ENCODE results near the gene ANAPC16. TPM values are rescaled to one million over a fixed set of nuclear protein-coding genes. Genes with fewer than 3 reads are reported as not detected.
"Not testable (repeated sequence)": the region's sequence is repeated elsewhere in the genome, so short reads cannot be mapped to it uniquely, and the experiment has no call there.

ANAPC16 gene
- polyA plus RNA-seq, 4 donors: 112 to 176 (median 141) TPM

GRCh38 chr10:72211832-72212231 lies 4.0 kb upstream of the ANAPC16 start:
- not testable (repeated sequence) for H3K27me3 ChIP-seq (ENCODE audit: control insufficient read depth in 3 of 3, insufficient read depth in 3 of 3, low read length in 3 of 3); DNase-seq; H3K27ac ChIP-seq (ENCODE audit: low read depth in 1 of 3, low read length in 2 of 3); H3K4me3 ChIP-seq (ENCODE audit: low read depth in 1 of 3, low read length in 3 of 3); H3K4me1 ChIP-seq (ENCODE audit: control insufficient read depth in 3 of 3, insufficient read depth in 2 of 3, low read depth in 1 of 3, low read length in 2 of 3); H3K9me3 ChIP-seq (ENCODE audit: control insufficient read depth in 2 of 2, insufficient read depth in 1 of 2, low read depth in 1 of 2, low read length in 1 of 2); FAIRE-seq
- WGBS, 3 donors: 95 to 100% (median 96%) methylated on average over 2 of the region's 2 CpGs
- H3K36me3 ChIP-seq (ENCODE audit: control insufficient read depth in 3 of 3, insufficient read depth in 2 of 3, low read depth in 1 of 3, low read length in 3 of 3): peaks cover 0 to 35% (median 0%) of the 10 kb centered on the region in 3 donors

GRCh38 chr10:72218325-72218724 lies 2.5 kb downstream of the ANAPC16 start:
- Histone ChIP-seq H3K27me3 (ENCODE audit: control insufficient read depth in 3 of 3, insufficient read depth in 3 of 3, low read length in 3 of 3) (no peaks in the 10 kb centered on the region), H3K4me3 (ENCODE audit: low read depth in 1 of 3, low read length in 3 of 3) (no peak overlapping the region), H3K36me3 (ENCODE audit: control insufficient read depth in 3 of 3, insufficient read depth in 2 of 3, low read depth in 1 of 3, low read length in 3 of 3) (peaks cover 0 to 16% (median 0%) of the 10 kb centered on the region in 3 donors), H3K9me3 (ENCODE audit: control insufficient read depth in 2 of 2, insufficient read depth in 1 of 2, low read depth in 1 of 2, low read length in 1 of 2) (no peaks in the 10 kb centered on the region), H3K27ac (ENCODE audit: low read depth in 1 of 3, low read length in 2 of 3) (peak overlapping the region in 1 of 3 donors; percentile 48), H3K4me1 (ENCODE audit: control insufficient read depth in 3 of 3, insufficient read depth in 2 of 3, low read depth in 1 of 3, low read length in 2 of 3) (peaks cover 0 to 10% (median 3%) of the 10 kb centered on the region in 3 donors)
- 36 to 38% (median 38%) methylated on average over 1 of the region's 1 CpG for WGBS, 3 donors
- DNase-seq: no peak
- FAIRE-seq: no peak

- FAIRE-seq (no peak), DNase-seq (no peak)
- H3K27ac ChIP-seq (ENCODE audit: low read depth in 1 of 3, low read length in 2 of 3): peak overlapping the region in 1 of 3 donors; percentile 79
- no peaks in the 10 kb centered on the region for H3K9me3 ChIP-seq (ENCODE audit: control insufficient read depth in 2 of 2, insufficient read depth in 1 of 2, low read depth in 1 of 2, low read length in 1 of 2)
- no peak overlapping the region for H3K4me3 ChIP-seq (ENCODE audit: low read depth in 1 of 3, low read length in 3 of 3)
- 23 to 36% (median 31%) methylated on average over 2 of the region's 2 CpGs for WGBS, 3 donors
- H3K36me3 ChIP-seq (ENCODE audit: control insufficient read depth in 3 of 3, insufficient read depth in 2 of 3, low read depth in 1 of 3, low read length in 3 of 3): peaks cover 0 to 16% (median 0%) of the 10 kb centered on the region in 3 donors
- no peaks in the 10 kb centered on the region for H3K27me3 ChIP-seq (ENCODE audit: control insufficient read depth in 3 of 3, insufficient read depth in 3 of 3, low read length in 3 of 3)
- peaks cover 0 to 10% (median 3%) of the 10 kb centered on the region in 3 donors for H3K4me1 ChIP-seq (ENCODE audit: control insufficient read depth in 3 of 3, insufficient read depth in 2 of 3, low read depth in 1 of 3, low read length in 2 of 3)
These were observed 2.9 kb downstream of the ANAPC16 start for GRCh38 chr10:72218726-72219125.

- no peaks in the 10 kb centered on the region for H3K9me3 ChIP-seq (ENCODE audit: control insufficient read depth in 2 of 2, insufficient read depth in 1 of 2, low read depth in 1 of 2, low read length in 1 of 2)
- H3K4me1 ChIP-seq (ENCODE audit: control insufficient read depth in 3 of 3, insufficient read depth in 2 of 3, low read depth in 1 of 3, low read length in 2 of 3): peaks cover 0 to 10% (median 3%) of the 10 kb centered on the region in 3 donors
- peak overlapping the region in 1 of 3 donors; percentile 40 for H3K27ac ChIP-seq (ENCODE audit: low read depth in 1 of 3, low read length in 2 of 3)
- no peak overlapping the region for H3K4me3 ChIP-seq (ENCODE audit: low read depth in 1 of 3, low read length in 3 of 3)
- FAIRE-seq (no peak), DNase-seq (no peak)
- WGBS, 3 donors: 67 to 70% (median 69%) methylated on average over 6 of the region's 6 CpGs
- peaks cover 0 to 19% (median 0%) of the 10 kb centered on the region in 3 donors for H3K36me3 ChIP-seq (ENCODE audit: control insufficient read depth in 3 of 3, insufficient read depth in 2 of 3, low read depth in 1 of 3, low read length in 3 of 3)
- no peaks in the 10 kb centered on the region for H3K27me3 ChIP-seq (ENCODE audit: control insufficient read depth in 3 of 3, insufficient read depth in 3 of 3, low read length in 3 of 3)
These were observed 3.5 kb downstream of the ANAPC16 start for GRCh38 chr10:72219235-72219814.

GRCh38 chr10:72220637-72221036 lies 4.8 kb downstream of the ANAPC16 start:
- DNase-seq (no peak), FAIRE-seq (no peak)
- Histone ChIP-seq H3K27me3 (ENCODE audit: control insufficient read depth in 3 of 3, insufficient read depth in 3 of 3, low read length in 3 of 3) (no peaks in the 10 kb centered on the region), H3K36me3 (ENCODE audit: control insufficient read depth in 3 of 3, insufficient read depth in 2 of 3, low read depth in 1 of 3, low read length in 3 of 3) (peaks cover 0 to 29% (median 0%) of the 10 kb centered on the region in 3 donors), H3K27ac (ENCODE audit: low read depth in 1 of 3, low read length in 2 of 3) (no peak overlapping the region), H3K4me1 (ENCODE audit: control insufficient read depth in 3 of 3, insufficient read depth in 2 of 3, low read depth in 1 of 3, low read length in 2 of 3) (peaks cover 0 to 6% (median 3%) of the 10 kb centered on the region in 3 donors), H3K4me3 (ENCODE audit: low read depth in 1 of 3, low read length in 3 of 3) (no peak overlapping the region), H3K9me3 (ENCODE audit: control insufficient read depth in 2 of 2, insufficient read depth in 1 of 2, low read depth in 1 of 2, low read length in 1 of 2) (no peaks in the 10 kb centered on the region)
- WGBS, 3 donors: 82 to 92% (median 84%) methylated on average over 8 of the region's 8 CpGs

GRCh38 chr10:72221278-72221677 lies 5.5 kb downstream of the ANAPC16 start:
- no peaks in the 10 kb centered on the region for H3K9me3 ChIP-seq (ENCODE audit: control insufficient read depth in 2 of 2, insufficient read depth in 1 of 2, low read depth in 1 of 2, low read length in 1 of 2)
- WGBS, 3 donors: 55 to 100% (median 71%) methylated on average over 1 of the region's 1 CpG
- H3K27me3 ChIP-seq (ENCODE audit: control insufficient read depth in 3 of 3, insufficient read depth in 3 of 3, low read length in 3 of 3): no peaks in the 10 kb centered on the region
- H3K36me3 ChIP-seq (ENCODE audit: control insufficient read depth in 3 of 3, insufficient read depth in 2 of 3, low read depth in 1 of 3, low read length in 3 of 3): peaks cover 0 to 35% (median 0%) of the 10 kb centered on the region in 3 donors
- H3K4me3 ChIP-seq (ENCODE audit: low read depth in 1 of 3, low read length in 3 of 3): no peak overlapping the region
- no peak for DNase-seq
- FAIRE-seq: no peak
- H3K27ac ChIP-seq (ENCODE audit: low read depth in 1 of 3, low read length in 2 of 3): no peak overlapping the region
- H3K4me1 ChIP-seq (ENCODE audit: control insufficient read depth in 3 of 3, insufficient read depth in 2 of 3, low read depth in 1 of 3, low read length in 2 of 3): peaks cover 0 to 6% (median 3%) of the 10 kb centered on the region in 3 donors

GRCh38 chr10:72223743-72224101 lies 7.9 kb downstream of the ANAPC16 start:
- Histone ChIP-seq H3K4me1 (ENCODE audit: control insufficient read depth in 3 of 3, insufficient read depth in 2 of 3, low read depth in 1 of 3, low read length in 2 of 3) (no peaks in the 10 kb centered on the region), H3K27ac (ENCODE audit: low read depth in 1 of 3, low read length in 2 of 3) (peak overlapping the region in 1 of 3 donors; percentile 22)
- no peak for FAIRE-seq

GRCh38 chr10:72224191-72224590 lies 8.4 kb downstream of the ANAPC16 start:
- H3K4me3 ChIP-seq (ENCODE audit: low read depth in 1 of 3, low read length in 3 of 3); FAIRE-seq; H3K9me3 ChIP-seq (ENCODE audit: control insufficient read depth in 2 of 2, insufficient read depth in 1 of 2, low read depth in 1 of 2, low read length in 1 of 2); DNase-seq; H3K27me3 ChIP-seq (ENCODE audit: control insufficient read depth in 3 of 3, insufficient read depth in 3 of 3, low read length in 3 of 3); H3K27ac ChIP-seq (ENCODE audit: low read depth in 1 of 3, low read length in 2 of 3); H3K4me1 ChIP-seq (ENCODE audit: control insufficient read depth in 3 of 3, insufficient read depth in 2 of 3, low read depth in 1 of 3, low read length in 2 of 3): not testable (repeated sequence)
- H3K36me3 ChIP-seq (ENCODE audit: control insufficient read depth in 3 of 3, insufficient read depth in 2 of 3, low read depth in 1 of 3, low read length in 3 of 3): peaks cover 0 to 38% (median 0%) of the 10 kb centered on the region in 3 donors
- WGBS, 3 donors: 91 to 95% (median 93%) methylated on average over 6 of the region's 6 CpGs

More at GRCh38 chr10:72223743-72224101, 7.9 kb downstream of the ANAPC16 start:
- H3K27me3 ChIP-seq (ENCODE audit: control insufficient read depth in 3 of 3, insufficient read depth in 3 of 3, low read length in 3 of 3): no peaks in the 10 kb centered on the region
- H3K4me3 ChIP-seq (ENCODE audit: low read depth in 1 of 3, low read length in 3 of 3): no peak overlapping the region
- H3K9me3 ChIP-seq (ENCODE audit: control insufficient read depth in 2 of 2, insufficient read depth in 1 of 2, low read depth in 1 of 2, low read length in 1 of 2): no peaks in the 10 kb centered on the region
- H3K36me3 ChIP-seq (ENCODE audit: control insufficient read depth in 3 of 3, insufficient read depth in 2 of 3, low read depth in 1 of 3, low read length in 3 of 3): peaks cover 0 to 38% (median 0%) of the 10 kb centered on the region in 3 donors
- 50 to 68% (median 67%) methylated on average over 1 of the region's 1 CpG for WGBS, 3 donors
- no peak for DNase-seq
